GM12865 (cell line): ENCODE data around the gene LSM7.

Experiments
- DNase-seq: peaks from one replicate; pipeline ENCODE4 v3.0.0; 2010; ENCODE audit warnings: low read depth
- H3K4me3 ChIP-seq: 2 replicates; pipeline ENCODE4 v1.5.1; 2011; ENCODE audit warnings: mild to moderate bottlenecking, low read depth, low read length, control low read depth
- TF ChIP-seq, protein P1 (sequence below): IDR thresholded peaks from 2 replicates; pipeline ENCODE4 v1.5.1; 2011; ENCODE audit warnings: low read length, control low read depth, low read depth, inconsistent platforms; ENCODE audit not compliant: insufficient read depth; ENCODE audit errors: missing control alignments

The LSM7 gene

DNA sequence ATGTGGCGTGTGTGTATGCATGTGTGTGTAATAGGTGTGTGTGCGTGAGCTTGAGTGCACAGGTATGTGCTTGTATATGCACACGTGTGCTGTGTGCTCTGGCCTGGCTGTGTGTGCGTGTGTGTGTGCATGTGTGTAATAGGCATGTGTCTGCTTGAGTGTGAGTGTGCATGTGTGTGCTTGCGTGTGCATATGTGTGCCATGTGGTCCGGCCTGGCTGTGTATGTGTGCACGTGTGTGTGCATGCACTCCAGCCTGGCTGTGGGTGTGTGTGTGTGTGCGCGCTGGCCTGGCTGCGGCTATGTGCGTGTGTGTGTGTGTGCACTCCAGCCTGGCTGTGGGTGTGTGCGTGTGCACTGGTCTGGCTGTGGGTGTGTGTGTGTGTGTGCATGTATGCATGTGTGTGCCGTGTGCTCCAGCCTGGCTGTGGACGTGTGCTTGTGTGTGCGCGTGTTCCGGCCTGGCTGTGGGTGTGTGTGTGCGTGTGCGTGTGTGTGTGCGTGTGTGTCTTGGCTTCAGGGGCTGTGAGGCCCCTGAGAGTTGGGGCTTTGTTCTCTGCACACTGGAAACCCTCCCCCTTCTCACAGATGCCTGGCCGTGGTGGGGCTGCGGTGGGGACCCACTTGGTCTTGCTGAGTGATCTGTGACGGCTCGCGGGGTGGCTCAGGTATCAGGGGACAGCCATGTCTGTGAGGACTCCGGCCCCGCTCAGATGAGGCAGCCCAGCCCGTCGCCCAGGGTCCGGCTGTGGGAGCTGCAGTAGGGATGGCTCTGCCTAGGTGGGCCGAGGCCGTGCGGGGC, 8.3 kb upstream of the LSM7 start:
- H3K4me3 ChIP-seq, result no peak overlapping the region
- TF ChIP-seq, protein P1, sequence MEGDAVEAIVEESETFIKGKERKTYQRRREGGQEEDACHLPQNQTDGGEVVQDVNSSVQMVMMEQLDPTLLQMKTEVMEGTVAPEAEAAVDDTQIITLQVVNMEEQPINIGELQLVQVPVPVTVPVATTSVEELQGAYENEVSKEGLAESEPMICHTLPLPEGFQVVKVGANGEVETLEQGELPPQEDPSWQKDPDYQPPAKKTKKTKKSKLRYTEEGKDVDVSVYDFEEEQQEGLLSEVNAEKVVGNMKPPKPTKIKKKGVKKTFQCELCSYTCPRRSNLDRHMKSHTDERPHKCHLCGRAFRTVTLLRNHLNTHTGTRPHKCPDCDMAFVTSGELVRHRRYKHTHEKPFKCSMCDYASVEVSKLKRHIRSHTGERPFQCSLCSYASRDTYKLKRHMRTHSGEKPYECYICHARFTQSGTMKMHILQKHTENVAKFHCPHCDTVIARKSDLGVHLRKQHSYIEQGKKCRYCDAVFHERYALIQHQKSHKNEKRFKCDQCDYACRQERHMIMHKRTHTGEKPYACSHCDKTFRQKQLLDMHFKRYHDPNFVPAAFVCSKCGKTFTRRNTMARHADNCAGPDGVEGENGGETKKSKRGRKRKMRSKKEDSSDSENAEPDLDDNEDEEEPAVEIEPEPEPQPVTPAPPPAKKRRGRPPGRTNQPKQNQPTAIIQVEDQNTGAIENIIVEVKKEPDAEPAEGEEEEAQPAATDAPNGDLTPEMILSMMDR, result no peak

DNA sequence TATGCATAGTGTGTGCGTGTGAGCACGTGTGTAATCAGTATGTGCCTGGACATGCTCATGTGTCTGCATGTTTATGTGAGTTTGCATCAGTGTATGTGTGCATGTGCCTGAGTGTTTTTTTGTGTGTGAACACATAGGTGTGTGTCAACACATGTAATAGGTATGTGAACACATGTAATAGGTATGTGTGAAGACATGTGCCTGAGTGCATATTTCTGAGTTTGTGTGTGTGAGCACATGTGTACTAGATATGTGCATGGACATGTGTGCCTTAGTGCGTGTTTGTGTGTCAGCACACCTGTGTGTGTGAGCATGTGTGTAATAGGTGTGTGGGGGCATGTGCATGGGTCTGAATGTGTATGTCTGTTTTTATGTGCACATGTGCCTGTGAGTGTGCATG, 7.5 kb upstream of the LSM7 start:
- TF ChIP-seq, protein P1, result no peak
- DNase-seq, result no peak
- no peak overlapping the region for H3K4me3 ChIP-seq

More for the DNA sequence above, 8.3 kb upstream of the LSM7 start:
- no peak for DNase-seq

GRCh38 chr19:2334986-2335846, 6.8 kb upstream of the LSM7 start:
- TF ChIP-seq, protein P1, result no peak
- DNase-seq, result no peak
- no peak overlapping the region for H3K4me3 ChIP-seq

DNA sequence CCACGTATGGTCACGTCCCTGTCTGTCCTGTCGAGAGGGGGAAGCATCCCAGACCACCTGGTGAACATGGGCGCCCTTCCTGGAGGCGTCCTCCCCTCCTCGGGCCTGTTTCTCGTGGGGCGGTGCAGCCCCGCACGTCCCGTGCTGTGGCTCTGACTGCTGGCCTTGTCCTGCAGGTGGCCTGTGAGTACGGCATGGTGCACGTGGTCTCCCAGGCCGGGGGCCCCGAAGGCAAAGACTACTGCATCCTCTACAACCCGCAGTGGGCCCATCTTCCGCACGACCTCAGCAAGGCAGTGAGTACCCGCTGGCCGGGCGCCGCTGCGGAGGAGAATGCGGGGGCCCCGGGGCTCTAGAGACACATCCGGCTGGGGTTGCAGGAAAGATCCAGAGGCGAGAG, 6.0 kb upstream of the LSM7 start:
- no peak for DNase-seq
- TF ChIP-seq, protein P1, result no peak
- H3K4me3 ChIP-seq, result no peak overlapping the region

- no peak for DNase-seq
- TF ChIP-seq, protein P1, result no peak
- no peak overlapping the region for H3K4me3 ChIP-seq
Measured at GRCh38 chr19:2333807-2334211, 5.4 kb upstream of the LSM7 start.

DNA sequence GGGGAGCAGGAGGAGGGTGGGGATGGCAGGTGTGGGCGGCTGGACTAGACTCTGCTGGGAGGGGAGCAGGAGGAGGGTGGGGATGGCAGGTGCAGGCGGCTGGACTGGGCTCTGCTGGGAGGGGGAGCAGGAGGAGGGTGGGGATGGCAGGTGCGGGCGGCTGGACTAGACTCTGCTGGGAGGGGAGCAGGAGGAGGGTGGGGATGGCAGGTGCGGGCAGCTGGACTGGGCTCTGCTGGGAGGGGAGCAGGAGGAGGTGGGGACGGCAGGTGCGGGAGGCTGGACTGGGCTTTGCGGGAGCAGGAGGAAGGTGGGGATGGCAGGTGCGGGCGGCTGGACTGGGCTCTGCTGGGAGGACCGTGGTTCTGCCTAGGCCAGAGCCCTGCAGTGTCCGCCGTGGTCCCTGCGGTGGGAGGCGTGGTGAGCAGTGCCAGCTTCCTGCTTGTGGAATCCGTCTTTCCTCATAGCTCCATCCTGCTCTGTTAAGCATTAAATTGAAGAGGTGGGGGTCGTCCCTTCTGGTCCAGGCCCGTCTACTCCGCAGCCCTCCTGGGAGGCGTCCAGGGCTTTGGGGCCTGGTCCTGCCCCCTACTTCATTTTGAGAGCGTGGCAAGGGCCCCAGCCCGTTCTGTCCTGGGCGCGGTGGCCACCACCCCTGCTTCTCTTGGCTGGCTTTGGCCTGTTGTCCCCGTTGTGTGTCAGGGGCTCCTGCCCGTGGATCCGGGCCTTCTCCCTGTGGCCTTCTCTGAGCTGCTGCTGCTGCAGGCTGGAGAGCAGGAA, 4.8 kb upstream of the LSM7 start:
- TF ChIP-seq, protein P1, result no peak
- no peak overlapping the region for H3K4me3 ChIP-seq
- DNase-seq, result no peak
